ENCODE data around the gene POLDIP2. TPM values are rescaled to one million over a fixed set of nuclear protein-coding genes. Genes with fewer than 3 reads are reported as not detected.
A peak's percentile ranks its signal among the peaks of the same experiment; 100 is the strongest.

The POLDIP2 gene
- total and polyA plus RNA-seq, 12 donors: 74.2 to 204 (median 175) TPM

- intact Hi-C loops (cut with DNase I): no loop called here
- Histone ChIP-seq H3K4me1 (replicated peaks in 1 of 2) (no peaks in the 10 kb centered on the region), H3K27me3 (no peaks in the 10 kb centered on the region), H3K27ac (no peak overlapping the region), H3K4me3 (peak overlapping the region in 1 of 4 donors; percentile 51), H3K9me3 (replicated peaks in 1 of 3) (no peaks in the 10 kb centered on the region), H3K36me3 (replicated peaks in 1 of 2) (peaks cover 0 to 33% of the 10 kb centered on the region in 2 donors)
- no peak for TF ChIP-seq POLR2A (IDR thresholded peaks at IDR 0.05)
- TF ChIP-seq CTCF (IDR thresholded peaks at IDR 0.05): no peak
- 80 to 92% (median 83%) methylated on average over 6 to 8 of the region's 8 CpGs for WGBS, 4 donors
- DNase-seq: peak in 2 of 7 donors; percentile 13 to 17
These were observed 28.1 kb upstream of the POLDIP2 start for GRCh38 chr17:28385406-28385805.

GRCh38 chr17:28385037-28385400, 27.7 kb upstream of the POLDIP2 start:
- no peak overlapping the region for H3K27ac ChIP-seq
- 60 to 69% (median 67%) methylated on average over 5 to 29 of the region's 29 CpGs for WGBS, 4 donors
- peak in 1 of 7 donors; percentile 15 for DNase-seq
- no peaks in the 10 kb centered on the region for H3K27me3 ChIP-seq
- intact Hi-C loops (cut with DNase I): no loop called here
- H3K9me3 ChIP-seq (replicated peaks in 1 of 3): no peaks in the 10 kb centered on the region
- H3K4me1 ChIP-seq (replicated peaks in 1 of 2): no peaks in the 10 kb centered on the region
- peaks cover 0 to 29% of the 10 kb centered on the region in 2 donors for H3K36me3 ChIP-seq (replicated peaks in 1 of 2)
- peak overlapping the region in 1 of 4 donors; percentile 51 for H3K4me3 ChIP-seq
- no peak for TF ChIP-seq POLR2A (IDR thresholded peaks at IDR 0.05)
- no peak for TF ChIP-seq CTCF (IDR thresholded peaks at IDR 0.05)

DNA sequence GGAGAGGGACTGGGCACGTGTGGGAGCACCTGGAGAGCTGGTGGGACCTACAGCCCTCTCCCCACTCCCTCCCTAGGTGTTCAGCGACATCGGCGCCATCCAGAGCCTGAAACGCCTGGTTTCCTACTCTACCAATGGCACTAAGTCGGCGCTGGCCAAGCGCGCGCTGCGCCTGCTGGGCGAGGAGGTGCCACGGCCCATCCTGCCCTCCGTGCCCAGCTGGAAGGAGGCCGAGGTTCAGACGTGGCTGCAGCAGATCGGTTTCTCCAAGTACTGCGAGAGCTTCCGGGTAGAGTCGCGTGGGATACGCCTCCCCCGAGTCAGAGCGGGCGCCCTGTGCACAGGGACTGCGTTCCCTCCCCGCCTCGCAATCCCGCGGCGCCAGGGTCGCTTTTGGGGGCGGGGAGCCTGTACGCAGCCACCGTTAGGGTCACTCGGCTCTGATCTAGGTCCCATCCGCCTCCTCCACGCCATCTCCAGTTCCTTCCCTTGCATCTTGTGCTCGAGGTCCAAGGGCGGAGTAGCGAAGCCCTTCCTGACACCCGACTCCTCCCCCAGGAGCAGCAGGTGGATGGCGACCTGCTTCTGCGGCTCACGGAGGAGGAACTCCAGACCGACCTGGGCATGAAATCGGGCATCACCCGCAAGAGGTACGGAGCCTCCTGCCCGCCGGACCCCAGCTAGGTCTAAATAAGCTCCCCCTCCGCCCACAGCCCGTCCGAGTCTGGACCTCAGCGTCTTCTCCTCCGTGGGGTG, 27.1 kb upstream of the POLDIP2 start:
- WGBS, 4 donors: 52 to 75% (median 59%) methylated on average over 11 to 56 of the region's 56 CpGs
- intact Hi-C loops (cut with DNase I): no loop called here
- DNase-seq: peak in 3 of 7 donors; percentile 34 to 46 (median 42)
- H3K36me3 ChIP-seq (replicated peaks in 1 of 2): peaks cover 0 to 24% of the 10 kb centered on the region in 2 donors
- TF ChIP-seq POLR2A (IDR thresholded peaks at IDR 0.05) (no peak), CTCF (IDR thresholded peaks at IDR 0.05) (no peak)
- H3K27me3 ChIP-seq: no peaks in the 10 kb centered on the region
- peak overlapping the region in 1 of 4 donors; percentile 51 for H3K4me3 ChIP-seq
- H3K9me3 ChIP-seq (replicated peaks in 1 of 3): no peaks in the 10 kb centered on the region
- H3K27ac ChIP-seq: no peak overlapping the region
- no peaks in the 10 kb centered on the region for H3K4me1 ChIP-seq (replicated peaks in 1 of 2)

GRCh38 chr17:28381141-28381825, 24.0 kb upstream of the POLDIP2 start:
- Histone ChIP-seq H3K9me3 (replicated peaks in 1 of 3) (no peaks in the 10 kb centered on the region), H3K4me3 (no peak overlapping the region), H3K4me1 (replicated peaks in 1 of 2) (no peaks in the 10 kb centered on the region), H3K27me3 (no peaks in the 10 kb centered on the region), H3K36me3 (replicated peaks in 1 of 2) (no peaks in the 10 kb centered on the region), H3K27ac (no peak overlapping the region)
- DNase-seq: no peak
- TF ChIP-seq CTCF (IDR thresholded peaks at IDR 0.05): no peak
- no peak for TF ChIP-seq POLR2A (IDR thresholded peaks at IDR 0.05)
- WGBS, 4 donors: 40 to 66% (median 47%) methylated on average over 17 to 72 of the region's 72 CpGs
- intact Hi-C loops (cut with DNase I): no loop called here
